ENCODE data around the gene KCNK15. TPM values are rescaled to one million over a fixed set of nuclear protein-coding genes. Genes with fewer than 3 reads are reported as not detected.

The KCNK15 gene
- total RNA-seq, 1 donor from 2014 or later: 0.09 TPM

DNA sequence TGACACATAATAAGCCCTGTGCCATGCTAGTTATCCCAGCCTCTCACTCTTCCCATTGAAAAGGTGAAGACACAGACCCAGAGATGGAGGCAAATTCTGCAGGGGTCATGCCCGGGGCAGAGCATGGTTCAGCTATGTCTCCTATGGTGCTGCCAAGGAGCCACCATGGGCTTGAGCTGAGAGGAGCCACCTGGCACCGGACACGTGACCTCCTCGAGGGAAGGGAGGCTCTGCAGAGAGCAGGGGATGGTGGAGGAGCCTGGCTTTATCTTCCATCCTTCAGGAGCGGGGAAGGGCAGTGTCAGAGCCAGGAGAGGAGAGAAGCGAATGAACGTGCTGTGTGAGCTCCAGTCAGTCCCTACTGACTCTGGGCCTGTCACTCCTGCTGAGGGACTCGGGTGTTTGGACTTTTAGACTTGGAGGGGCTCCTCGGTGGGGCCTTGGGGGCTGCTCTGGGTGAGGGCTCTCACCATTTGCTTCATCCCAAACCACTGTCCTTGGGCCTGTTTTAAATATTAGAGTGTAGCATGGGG is 41.6 kb upstream of the KCNK15 start:
- CTCF ChIA-PET: interaction anchor here (3.8 kb wide), 1 partner anchor 18 kb away, joined by 13 read pairs; no protein-coding TSS in a partner anchor

DNA sequence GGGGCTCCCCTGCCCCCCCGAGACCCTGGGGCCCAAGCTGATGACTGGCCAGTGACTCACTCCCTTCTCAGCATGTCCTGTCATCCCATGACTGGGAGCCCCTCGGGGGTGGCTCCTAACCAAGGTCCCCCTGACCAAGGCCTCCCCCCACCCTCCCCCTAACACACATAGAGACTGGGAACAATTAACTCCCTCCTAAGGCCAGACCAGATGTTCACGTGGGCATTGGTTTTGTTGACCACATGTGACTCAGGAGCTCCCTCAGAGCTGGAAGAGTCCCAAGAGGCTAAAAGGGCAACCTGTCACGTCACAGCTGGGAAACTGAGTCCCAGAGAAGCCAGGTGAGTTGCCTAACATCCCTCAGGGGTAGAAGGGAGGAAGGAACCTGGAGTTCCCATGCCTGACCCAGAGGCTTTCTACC is 41.1 kb upstream of the KCNK15 start:
- Mint-ChIP-seq H3K4me3 (no peak overlapping the region), H3K4me1 (peaks cover 13% of the 10 kb centered on the region)
- intact Hi-C loops (cut with micrococcal nuclease): no loop called here

More for the DNA sequence above, 41.6 kb upstream of the KCNK15 start:
- no peak overlapping the region for H3K27ac Mint-ChIP-seq
- no peak for TF ChIP-seq CTCF (IDR thresholded peaks at IDR 0.05)
- DNase-seq (no peak), ATAC-seq (ENCODE audit: low read depth) (no peak)
- peaks cover 13% of the 10 kb centered on the region for H3K4me1 Mint-ChIP-seq
- no peaks in the 10 kb centered on the region for H3K9me3 Mint-ChIP-seq
- H3K36me3 Mint-ChIP-seq (ENCODE audit: low read depth): no peaks in the 10 kb centered on the region
- H3K4me3 Mint-ChIP-seq: no peak overlapping the region
- peaks cover 3% of the 10 kb centered on the region for H3K27me3 Mint-ChIP-seq
- intact Hi-C loops (cut with micrococcal nuclease): no loop called here
- POLR2A ChIA-PET: no interaction called here

GRCh38 chr20:44705364-44706094 is 40.1 kb upstream of the KCNK15 start:
- H3K27ac Mint-ChIP-seq: no peak overlapping the region
- CTCF ChIA-PET: no interaction called here
- POLR2A ChIA-PET: interaction anchor here (0.6 kb wide), 1 partner anchor 251 kb away, joined by 5 read pairs; no protein-coding TSS in a partner anchor
- no peak overlapping the region for H3K4me3 Mint-ChIP-seq
- ATAC-seq (ENCODE audit: low read depth) (no peak), DNase-seq (no peak)
- no peaks in the 10 kb centered on the region for H3K9me3 Mint-ChIP-seq
- no peaks in the 10 kb centered on the region for H3K36me3 Mint-ChIP-seq (ENCODE audit: low read depth)
- TF ChIP-seq CTCF (IDR thresholded peaks at IDR 0.05): no peak
- H3K27me3 Mint-ChIP-seq: peaks cover 3% of the 10 kb centered on the region
- intact Hi-C loops (cut with micrococcal nuclease): no loop called here
- peaks cover 13% of the 10 kb centered on the region for H3K4me1 Mint-ChIP-seq

More for the DNA sequence above, 41.1 kb upstream of the KCNK15 start:
- TF ChIP-seq CTCF (IDR thresholded peaks at IDR 0.05): no peak
- CTCF ChIA-PET: interaction anchor here (3.8 kb wide), 1 partner anchor 19 kb away, joined by 13 read pairs; no protein-coding TSS in a partner anchor
- DNase-seq (no peak), ATAC-seq (ENCODE audit: low read depth) (no peak)
- Mint-ChIP-seq H3K27ac (no peak overlapping the region), H3K36me3 (ENCODE audit: low read depth) (no peaks in the 10 kb centered on the region), H3K27me3 (peaks cover 3% of the 10 kb centered on the region), H3K9me3 (no peaks in the 10 kb centered on the region)
- POLR2A ChIA-PET: no interaction called here

DNA sequence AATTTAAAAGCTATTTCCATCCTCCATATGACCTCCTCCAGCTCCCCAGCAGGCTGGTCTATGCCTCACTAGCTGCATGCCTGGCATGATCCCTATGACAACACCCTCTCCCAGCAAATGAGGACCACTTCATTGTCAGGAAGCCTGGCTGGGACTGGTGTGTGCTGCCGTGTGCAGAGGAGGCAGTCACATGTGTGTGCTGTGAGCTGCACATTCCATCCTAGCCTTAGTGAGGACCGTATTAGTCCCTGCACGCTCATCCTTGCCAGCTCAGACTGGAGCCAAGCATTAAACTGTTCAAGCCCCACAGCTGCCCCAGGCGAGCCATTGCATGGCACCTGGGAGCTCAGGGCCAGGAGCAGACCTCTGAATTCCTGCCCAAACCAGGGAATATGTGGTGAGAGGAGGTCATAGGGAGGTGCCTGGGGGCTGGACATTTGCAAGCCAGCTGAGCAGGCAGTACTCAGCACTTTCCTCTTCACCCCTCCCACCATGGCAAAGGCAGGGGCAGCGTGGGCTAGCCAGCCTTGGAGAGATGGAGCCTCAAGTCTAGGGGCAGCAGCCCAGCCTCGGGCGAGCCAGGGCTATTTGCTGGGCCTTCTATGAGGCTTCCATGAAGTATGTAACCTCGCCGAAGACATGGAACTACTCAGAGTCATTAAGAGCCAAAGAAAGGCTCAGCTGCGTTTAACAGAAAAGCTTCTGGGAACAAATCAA is 39.2 kb upstream of the KCNK15 start:
- CTCF ChIA-PET: no interaction called here
- H3K4me1 Mint-ChIP-seq: peaks cover 13% of the 10 kb centered on the region
- no peak overlapping the region for H3K4me3 Mint-ChIP-seq
- POLR2A ChIA-PET: interaction anchor here (0.6 kb wide), 1 partner anchor 250 kb away, joined by 5 read pairs; no protein-coding TSS in a partner anchor
- no peaks in the 10 kb centered on the region for H3K36me3 Mint-ChIP-seq (ENCODE audit: low read depth)
- H3K27ac Mint-ChIP-seq: no peak overlapping the region
- TF ChIP-seq CTCF (IDR thresholded peaks at IDR 0.05): no peak
- no peaks in the 10 kb centered on the region for H3K9me3 Mint-ChIP-seq
- ATAC-seq (ENCODE audit: low read depth) (no peak), DNase-seq (no peak)
- intact Hi-C loops (cut with micrococcal nuclease): no loop called here
- no peaks in the 10 kb centered on the region for H3K27me3 Mint-ChIP-seq

GRCh38 chr20:44707018-44707579 is 38.6 kb upstream of the KCNK15 start:
- POLR2A ChIA-PET: no interaction called here
- Mint-ChIP-seq H3K9me3 (no peaks in the 10 kb centered on the region), H3K4me1 (peaks cover 13% of the 10 kb centered on the region), H3K36me3 (ENCODE audit: low read depth) (no peaks in the 10 kb centered on the region), H3K4me3 (no peak overlapping the region), H3K27ac (no peak overlapping the region), H3K27me3 (no peaks in the 10 kb centered on the region)
- intact Hi-C loops (cut with micrococcal nuclease): no loop called here
- no peak for TF ChIP-seq CTCF (IDR thresholded peaks at IDR 0.05)
- ATAC-seq (ENCODE audit: low read depth) (no peak), DNase-seq (no peak)
- CTCF ChIA-PET: no interaction called here
